H9 (cell line): ENCODE measurements around the gene NDC80. TPM values are rescaled to one million over a fixed set of nuclear protein-coding genes. Genes with fewer than 3 reads are reported as not detected.

Source experiments
- DNase-seq: peaks from one replicate; pipeline ENCODE4 v3.0.0-alpha.2; 2017
- H2AFZ ChIP-seq: one replicate; pipeline ENCODE4 v1.6.1; 2013; ENCODE audit warnings: mild to moderate bottlenecking, low read length, control low read depth, moderate library complexity
- H2AK5ac ChIP-seq: 2 replicates; pipeline ENCODE4 v1.6.1; 2013; ENCODE audit warnings: low read length, control low read depth, mixed read lengths; ENCODE audit not compliant: insufficient read length
- H2BK120ac ChIP-seq: one replicate; pipeline ENCODE4 v1.6.1; 2013; ENCODE audit warnings: low read depth, mild to moderate bottlenecking, low read length, control low read depth, inconsistent platforms; ENCODE audit not compliant: poor library complexity, severe bottlenecking
- H2BK12ac ChIP-seq: 2 replicates; pipeline ENCODE4 v1.6.1; 2013; ENCODE audit warnings: low read length, control low read depth, mixed read lengths, low read depth; ENCODE audit not compliant: insufficient read length
- H2BK15ac ChIP-seq: 2 replicates; pipeline ENCODE4 v1.6.1; 2013; ENCODE audit warnings: low read depth, low read length, control low read depth
- H2BK20ac ChIP-seq: one replicate; pipeline ENCODE4 v1.6.1; 2013; ENCODE audit warnings: low read depth, mild to moderate bottlenecking, low read length, control low read depth, inconsistent platforms; ENCODE audit not compliant: poor library complexity, severe bottlenecking
- H2BK5ac ChIP-seq: 2 replicates; pipeline ENCODE4 v1.6.1; 2013; ENCODE audit warnings: low read length, control low read depth, mixed read lengths; ENCODE audit not compliant: insufficient read length
- H3K14ac ChIP-seq: 2 replicates; pipeline ENCODE4 v1.6.1; 2013; ENCODE audit warnings: low read length, control low read depth; ENCODE audit not compliant: insufficient read depth
- H3K18ac ChIP-seq: 2 replicates; pipeline ENCODE4 v1.6.1; 2013; ENCODE audit warnings: low read depth, mild to moderate bottlenecking, mixed read lengths, low read length, control low read depth; ENCODE audit not compliant: insufficient read length
- H3K23ac ChIP-seq: 2 replicates; pipeline ENCODE4 v1.6.1; 2013; ENCODE audit warnings: low read length, control low read depth, mixed read lengths, low read depth; ENCODE audit not compliant: insufficient read length
- H3K23me2 ChIP-seq: 2 replicates; pipeline ENCODE4 v1.6.1; 2013; ENCODE audit warnings: low read depth, mild to moderate bottlenecking, mixed read lengths, low read length, control low read depth; ENCODE audit not compliant: insufficient read length, poor library complexity, severe bottlenecking
- H3K27ac ChIP-seq: 2 replicates; pipeline ENCODE4 v1.5.1; 2013; ENCODE audit warnings: low read length, control low read depth, mixed read lengths, low read depth; ENCODE audit not compliant: insufficient read length
- H3K27me3 ChIP-seq: 2 replicates; pipeline ENCODE4 v1.6.1; 2013; ENCODE audit warnings: low read length, control low read depth, inconsistent platforms; ENCODE audit not compliant: insufficient read depth
- H3K4ac ChIP-seq: 2 replicates; pipeline ENCODE4 v1.6.1; 2013; ENCODE audit warnings: low read depth, mild to moderate bottlenecking, control low read depth, inconsistent platforms, low read length, moderate library complexity
- H3K4me1 ChIP-seq: 2 replicates; pipeline ENCODE4 v1.6.1; 2013; ENCODE audit warnings: low read length, control low read depth, inconsistent platforms; ENCODE audit not compliant: insufficient read depth
- H3K4me2 ChIP-seq: 2 replicates; pipeline ENCODE4 v1.6.1; 2013; ENCODE audit warnings: low read length, control low read depth, mixed read lengths; ENCODE audit not compliant: insufficient read length, insufficient read depth
- H3K56ac ChIP-seq: 2 replicates; pipeline ENCODE4 v1.6.1; 2013; ENCODE audit warnings: low read depth, mild to moderate bottlenecking, mixed read lengths, low read length, control low read depth; ENCODE audit not compliant: insufficient read length
- H3K79me1 ChIP-seq: 2 replicates; pipeline ENCODE4 v1.6.1; 2013; ENCODE audit warnings: low read depth, mild to moderate bottlenecking, moderate library complexity, low read length, control low read depth, inconsistent platforms; ENCODE audit not compliant: insufficient read depth, poor library complexity, severe bottlenecking
- H3K79me2 ChIP-seq: 2 replicates; pipeline ENCODE4 v1.6.1; 2013; ENCODE audit warnings: low read length, control low read depth, inconsistent platforms; ENCODE audit not compliant: insufficient read depth
- H3K9ac ChIP-seq: 2 replicates; pipeline ENCODE4 v1.6.1; 2013; ENCODE audit warnings: low read length, control low read depth, mixed read lengths; ENCODE audit not compliant: insufficient read length; ENCODE audit errors: extremely low read depth
- H3K9me3 ChIP-seq: one replicate; pipeline ENCODE4 v1.6.1; 2013; ENCODE audit warnings: low read depth, low read length, inconsistent platforms; ENCODE audit not compliant: control insufficient read depth
- H3T11ph ChIP-seq: one replicate; pipeline ENCODE4 v1.6.1; 2013; ENCODE audit warnings: mild to moderate bottlenecking, low read length, control low read depth, inconsistent platforms
- H4K20me1 ChIP-seq: one replicate; pipeline ENCODE4 v1.6.1; 2013; ENCODE audit not compliant: control insufficient read depth, insufficient read length, insufficient read depth
- H4K5ac ChIP-seq: 2 replicates; pipeline ENCODE4 v1.6.1; 2013; ENCODE audit warnings: low read depth, mild to moderate bottlenecking, mixed read lengths, low read length, control low read depth; ENCODE audit not compliant: insufficient read length
- H4K8ac ChIP-seq: replicated peaks from 2 replicates; pipeline ENCODE4 v1.6.1; 2013; ENCODE audit warnings: low read length, control low read depth, mixed read lengths, low read depth; ENCODE audit not compliant: insufficient read length
- H4K91ac ChIP-seq: 2 replicates; pipeline ENCODE4 v1.6.1; 2013; ENCODE audit warnings: low read depth, mild to moderate bottlenecking, moderate library complexity, mixed read lengths, low read length, control low read depth; ENCODE audit not compliant: insufficient read length
- H3K27ac Mint-ChIP-seq, 3 experiments: 2 replicates in 2 of 3; 3 replicates in 1 of 3; pipeline ENCODE4 v1.8.0; 2020 to 2021; ENCODE audit warnings: mixed read lengths in 3 of 3, mild to moderate bottlenecking in 1 of 3, moderate library complexity in 1 of 3
- H3K27me3 Mint-ChIP-seq: 2 replicates; pipeline ENCODE4 v1.8.0; 2021; ENCODE audit warnings: low read depth, mild to moderate bottlenecking, moderate library complexity, mixed read lengths
- H3K36me3 Mint-ChIP-seq, 3 experiments: 2 replicates in 2 of 3; 3 replicates in 1 of 3; pipeline ENCODE4 v1.8.0; 2020 to 2021; ENCODE audit warnings: low read depth in 3 of 3, mixed read lengths in 3 of 3; ENCODE audit not compliant: insufficient read depth in 1 of 3
- H3K4me1 Mint-ChIP-seq, 2 experiments: 2 replicates each; pipeline ENCODE4 v1.8.0; 2020; ENCODE audit warnings: mixed read lengths in 2 of 2
- H3K4me3 Mint-ChIP-seq, 2 experiments: 2 replicates in 1 of 2; 3 replicates in 1 of 2; pipeline ENCODE4 v1.8.0; 2020 to 2021; ENCODE audit warnings: mild to moderate bottlenecking in 2 of 2, mixed read lengths in 2 of 2, moderate library complexity in 1 of 2
- H3K9me3 Mint-ChIP-seq, 2 experiments: 2 replicates in 1 of 2; 3 replicates in 1 of 2; pipeline ENCODE4 v1.8.0; 2020; ENCODE audit warnings: mild to moderate bottlenecking in 2 of 2, mixed read lengths in 2 of 2, moderate library complexity in 1 of 2
- WGBS: extraction: QIAGEN DNeasy Blood & Tissue Kit; methylation state at CpG from one replicate; pipeline ENCODE4 v1.1.7; 2013; ENCODE audit warnings: missing lambda C conversion rate, low lambda C conversion rate, mixed read lengths; ENCODE audit not compliant: insufficient read length; ENCODE audit errors: extremely low coverage; 5-methylcytosine and 5-hydroxymethylcytosine counted together
- total RNA-seq: library from RNA; stranded (reverse); gene quantifications from 2 replicates; pipeline ENCODE4 v1.2.1, GENCODE V29; 2021
- TF ChIP-seq, protein P1 (sequence below): fragments of 200-600 bp; sonication (generic); conservative IDR thresholded peaks from 3 replicates; pipeline ENCODE4 v1.8.0; 2021; ENCODE audit warnings: antibody characterized with exemption, mild to moderate bottlenecking

NDC80 gene
- total RNA-seq, 1 experiment from 2014 or later = 39.5 TPM

DNA sequence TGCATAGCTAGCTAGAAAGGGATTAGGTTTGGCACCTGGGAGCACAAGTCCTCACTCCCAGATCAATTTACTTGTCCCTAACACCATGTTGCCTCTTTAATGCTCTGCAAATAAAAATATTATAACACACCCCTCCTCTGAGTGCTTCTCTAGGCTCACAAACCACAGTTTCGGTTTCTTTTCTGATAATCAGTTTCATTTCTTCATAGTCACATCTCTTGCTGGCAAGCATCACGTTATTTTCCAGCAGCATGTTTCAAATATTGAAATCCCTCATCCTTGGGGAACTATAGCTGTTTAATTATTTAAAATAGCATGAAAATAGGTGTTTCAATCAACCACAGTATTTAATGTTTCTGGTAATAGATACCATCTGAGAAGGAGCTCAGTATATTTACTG, 70.3 kb downstream of the NDC80 start:
- TF ChIP-seq, protein P1, sequence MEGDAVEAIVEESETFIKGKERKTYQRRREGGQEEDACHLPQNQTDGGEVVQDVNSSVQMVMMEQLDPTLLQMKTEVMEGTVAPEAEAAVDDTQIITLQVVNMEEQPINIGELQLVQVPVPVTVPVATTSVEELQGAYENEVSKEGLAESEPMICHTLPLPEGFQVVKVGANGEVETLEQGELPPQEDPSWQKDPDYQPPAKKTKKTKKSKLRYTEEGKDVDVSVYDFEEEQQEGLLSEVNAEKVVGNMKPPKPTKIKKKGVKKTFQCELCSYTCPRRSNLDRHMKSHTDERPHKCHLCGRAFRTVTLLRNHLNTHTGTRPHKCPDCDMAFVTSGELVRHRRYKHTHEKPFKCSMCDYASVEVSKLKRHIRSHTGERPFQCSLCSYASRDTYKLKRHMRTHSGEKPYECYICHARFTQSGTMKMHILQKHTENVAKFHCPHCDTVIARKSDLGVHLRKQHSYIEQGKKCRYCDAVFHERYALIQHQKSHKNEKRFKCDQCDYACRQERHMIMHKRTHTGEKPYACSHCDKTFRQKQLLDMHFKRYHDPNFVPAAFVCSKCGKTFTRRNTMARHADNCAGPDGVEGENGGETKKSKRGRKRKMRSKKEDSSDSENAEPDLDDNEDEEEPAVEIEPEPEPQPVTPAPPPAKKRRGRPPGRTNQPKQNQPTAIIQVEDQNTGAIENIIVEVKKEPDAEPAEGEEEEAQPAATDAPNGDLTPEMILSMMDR = no peak
- H3K9ac ChIP-seq = no peak overlapping the region
- no peaks in the 10 kb centered on the region for H3K79me1 ChIP-seq
- H3K23ac ChIP-seq = no peak overlapping the region
- H2BK120ac ChIP-seq = no peak overlapping the region
- no peak overlapping the region for H3K18ac ChIP-seq
- H3K79me2 ChIP-seq = no peaks in the 10 kb centered on the region
- no peak overlapping the region for H2BK12ac ChIP-seq
- Mint-ChIP-seq H3K9me3 (no peaks in the 10 kb centered on the region), H3K4me3 (no peak overlapping the region), H3K27me3 (no peaks in the 10 kb centered on the region), H3K27ac (no peak overlapping the region), H3K4me1 (no peaks in the 10 kb centered on the region), H3K36me3 (no peaks in the 10 kb centered on the region)
- no peak overlapping the region for H4K8ac ChIP-seq
- no peak overlapping the region for H4K5ac ChIP-seq
- no peak overlapping the region for H2BK15ac ChIP-seq
- no peak for DNase-seq
- H3K27ac ChIP-seq = no peak overlapping the region
- H3K4me2 ChIP-seq = no peak overlapping the region
- no peak overlapping the region for H3K4ac ChIP-seq
- H4K91ac ChIP-seq = no peak overlapping the region
- no peak overlapping the region for H2BK5ac ChIP-seq
- no peaks in the 10 kb centered on the region for H3K9me3 ChIP-seq
- no peak overlapping the region for H3T11ph ChIP-seq
- no peaks in the 10 kb centered on the region for H3K23me2 ChIP-seq
- no peak overlapping the region for H2AK5ac ChIP-seq
- no peak overlapping the region for H3K14ac ChIP-seq
- no peaks in the 10 kb centered on the region for H4K20me1 ChIP-seq
- H3K56ac ChIP-seq = no peak overlapping the region
- no peak overlapping the region for H2AFZ ChIP-seq
- H2BK20ac ChIP-seq = no peak overlapping the region
- WGBS = no CpG with 5 or more reads among the region's 2 CpGs
- H3K4me1 ChIP-seq = no peaks in the 10 kb centered on the region
- no peaks in the 10 kb centered on the region for H3K27me3 ChIP-seq
